ENCODE results near the gene NACC2. TPM values are rescaled to one million over a fixed set of nuclear protein-coding genes. Genes with fewer than 3 reads are reported as not detected.
"Not testable (repeated sequence)": the region's sequence is repeated elsewhere in the genome, so short reads cannot be mapped to it uniquely, and the experiment has no call there.

The NACC2 gene
- total RNA-seq, 4 donors from 2014 or later, result 26.0 to 51.7 (median 43.5) TPM

DNA sequence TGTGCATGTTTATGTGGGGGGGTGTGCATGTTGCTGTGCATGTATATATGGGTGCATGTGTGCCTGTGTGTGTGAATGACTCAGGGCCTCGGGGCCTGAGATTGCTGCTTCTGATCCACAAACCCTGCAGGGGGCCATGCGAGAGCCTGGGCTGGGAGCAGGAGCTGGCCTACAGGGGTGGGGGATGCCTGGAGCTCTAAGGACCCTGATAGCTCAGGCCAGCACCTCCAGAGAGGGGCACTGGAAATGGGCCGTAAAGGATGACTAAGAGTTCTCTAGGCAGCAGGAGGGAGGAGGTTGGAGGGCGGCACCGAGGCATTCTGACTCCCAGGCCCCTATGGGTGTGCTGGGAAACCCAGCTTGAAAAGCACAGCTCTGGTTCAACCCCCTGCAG lies 127.0 kb downstream of the NACC2 start:
- Histone ChIP-seq H3K36me3 (no peaks in the 10 kb centered on the region), H3K4me1 (peaks cover 0 to 5% of the 10 kb centered on the region in 2 donors), H3K27me3 (no peaks in the 10 kb centered on the region), H3K9me3 (no peaks in the 10 kb centered on the region), H3K4me3 (no peak overlapping the region), H3K27ac (no peak overlapping the region)
- in situ Hi-C loops (cut with MboI; ENCODE audit: low sequenced_read_pairs in 4 of 4) (loop anchor here in 3 of 4 donors (5.0 to 10.0 kb wide), 2 partner anchors 127 to 154 kb away; partner anchors contain the start of gene NACC2 (in 1 of the 3)), intact Hi-C loops (cut with DNase I; ENCODE audit: low total_unique reads) (loop anchor here (10.0 kb wide), 2 partner anchors 277 to 437 kb away; partner anchors contain the start of genes QSOX2 and SNAPC4)
- TF ChIP-seq, protein P1, sequence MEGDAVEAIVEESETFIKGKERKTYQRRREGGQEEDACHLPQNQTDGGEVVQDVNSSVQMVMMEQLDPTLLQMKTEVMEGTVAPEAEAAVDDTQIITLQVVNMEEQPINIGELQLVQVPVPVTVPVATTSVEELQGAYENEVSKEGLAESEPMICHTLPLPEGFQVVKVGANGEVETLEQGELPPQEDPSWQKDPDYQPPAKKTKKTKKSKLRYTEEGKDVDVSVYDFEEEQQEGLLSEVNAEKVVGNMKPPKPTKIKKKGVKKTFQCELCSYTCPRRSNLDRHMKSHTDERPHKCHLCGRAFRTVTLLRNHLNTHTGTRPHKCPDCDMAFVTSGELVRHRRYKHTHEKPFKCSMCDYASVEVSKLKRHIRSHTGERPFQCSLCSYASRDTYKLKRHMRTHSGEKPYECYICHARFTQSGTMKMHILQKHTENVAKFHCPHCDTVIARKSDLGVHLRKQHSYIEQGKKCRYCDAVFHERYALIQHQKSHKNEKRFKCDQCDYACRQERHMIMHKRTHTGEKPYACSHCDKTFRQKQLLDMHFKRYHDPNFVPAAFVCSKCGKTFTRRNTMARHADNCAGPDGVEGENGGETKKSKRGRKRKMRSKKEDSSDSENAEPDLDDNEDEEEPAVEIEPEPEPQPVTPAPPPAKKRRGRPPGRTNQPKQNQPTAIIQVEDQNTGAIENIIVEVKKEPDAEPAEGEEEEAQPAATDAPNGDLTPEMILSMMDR (IDR thresholded peaks at IDR 0.05 in 4 of 5, conservative IDR thresholded peaks at IDR 0.05 in 1 of 5), result no peak
- no peak for TF ChIP-seq POLR2A (IDR thresholded peaks at IDR 0.05)
- DNase-seq (no peak), ATAC-seq (no peak)

DNA sequence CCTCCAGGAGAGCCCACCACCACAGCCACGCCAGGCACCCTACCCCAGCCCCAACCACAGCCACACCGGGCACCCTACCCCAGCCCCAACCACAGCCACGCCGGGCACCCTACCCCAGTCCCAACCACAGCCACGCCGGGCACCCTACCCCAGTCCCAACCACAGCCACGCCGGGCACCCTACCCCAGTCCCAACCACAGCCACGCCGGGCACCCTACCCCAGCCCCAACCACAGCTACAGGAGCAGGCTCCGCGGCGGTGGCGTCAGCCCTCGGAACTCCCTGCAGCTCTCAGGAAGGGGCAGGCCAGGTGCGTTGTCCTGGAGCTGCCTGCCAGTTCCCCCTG lies 128.2 kb downstream of the NACC2 start:
- H3K27ac ChIP-seq, H3K27me3 ChIP-seq, H3K9me3 ChIP-seq, DNase-seq, H3K36me3 ChIP-seq, H3K4me3 ChIP-seq, ATAC-seq, H3K4me1 ChIP-seq: not testable (repeated sequence)
- intact Hi-C loops (cut with DNase I; ENCODE audit: low total_unique reads), result loop anchor here (1.0 to 10.0 kb wide), 3 partner anchors 156 to 438 kb away; partner anchors contain the start of genes QSOX2 and SNAPC4
- in situ Hi-C loops (cut with MboI; ENCODE audit: low sequenced_read_pairs in 4 of 4), result loop anchor here in 3 of 4 donors (5.0 to 10.0 kb wide), 2 partner anchors 128 to 155 kb away; partner anchors contain the start of gene NACC2 (in 1 of the 3)

DNA sequence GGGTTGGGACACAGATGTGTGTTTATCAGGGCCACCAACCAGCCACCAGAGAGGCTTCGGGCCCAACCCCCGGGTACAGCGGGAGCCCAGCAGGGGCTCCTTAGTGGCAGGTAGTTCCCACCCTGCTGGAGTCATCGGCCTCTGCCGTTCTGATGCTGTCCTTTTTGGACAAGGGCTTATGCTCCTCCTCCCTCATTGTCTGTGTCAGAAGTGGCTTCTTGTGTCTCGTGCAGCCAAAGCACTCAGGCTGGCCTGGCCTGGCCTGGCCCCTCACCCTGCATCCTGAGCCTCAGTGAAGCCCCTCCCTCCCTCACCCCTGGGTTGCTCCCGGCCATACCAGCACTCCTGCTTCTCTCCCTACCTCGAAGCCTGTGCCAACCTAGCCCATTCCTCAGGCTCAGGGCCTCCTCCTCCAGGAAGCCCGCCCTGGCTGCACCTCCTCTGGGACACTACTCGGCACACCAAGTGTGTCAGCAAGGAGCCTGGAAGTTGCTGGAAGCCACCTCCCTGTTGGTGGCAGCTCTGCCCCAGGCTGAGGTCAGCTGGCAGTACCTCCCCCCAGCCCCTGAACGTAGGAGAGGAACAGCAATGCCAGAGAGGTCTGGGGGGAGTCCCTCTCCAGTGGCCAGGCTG lies 129.8 kb downstream of the NACC2 start:
- in situ Hi-C loops (cut with MboI; ENCODE audit: low sequenced_read_pairs in 4 of 4) (loop anchor here in 3 of 4 donors (5.0 to 10.0 kb wide), 2 partner anchors 130 to 157 kb away; partner anchors contain the start of gene NACC2 (in 1 of the 3)), intact Hi-C loops (cut with DNase I; ENCODE audit: low total_unique reads) (loop anchor here (10.0 kb wide), 2 partner anchors 280 to 440 kb away; partner anchors contain the start of genes QSOX2 and SNAPC4)
- DNase-seq, result no peak

DNA sequence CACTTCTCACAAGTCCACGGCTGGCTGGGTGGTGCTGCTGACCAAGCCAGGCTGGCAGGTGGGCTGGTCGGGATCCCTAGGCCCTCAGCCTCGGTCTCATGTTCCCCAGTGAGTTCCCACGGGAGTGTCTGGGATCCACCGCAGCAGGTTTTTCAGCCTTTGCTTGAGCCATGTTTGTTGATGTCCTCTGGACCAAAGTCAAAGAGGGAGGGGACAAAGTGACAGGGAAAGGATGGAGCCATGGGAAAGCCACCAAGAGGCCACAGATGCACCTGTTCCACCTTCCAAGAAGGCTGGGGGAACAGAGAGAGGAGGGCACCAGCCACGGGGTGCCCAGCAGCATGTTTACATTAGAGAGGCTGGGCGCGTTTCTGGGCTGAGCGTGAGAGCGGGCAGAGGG lies 131.2 kb downstream of the NACC2 start:
- no peaks in the 10 kb centered on the region for H3K9me3 ChIP-seq
- H3K36me3 ChIP-seq, result no peaks in the 10 kb centered on the region
- intact Hi-C loops (cut with DNase I; ENCODE audit: low total_unique reads), result loop anchor here (5.0 to 10.0 kb wide), 4 partner anchors 167 to 1897 kb away; partner anchors contain the start of genes BRD3, QSOX2 and SNAPC4
- TF ChIP-seq, protein P1 (IDR thresholded peaks at IDR 0.05 in 4 of 5, conservative IDR thresholded peaks at IDR 0.05 in 1 of 5), result no peak
- no peak for TF ChIP-seq POLR2A (IDR thresholded peaks at IDR 0.05)
- in situ Hi-C loops (cut with MboI; ENCODE audit: low sequenced_read_pairs in 4 of 4), result loop anchor here in 2 of 4 donors (5.0 to 10.0 kb wide), 2 partner anchors 131 to 158 kb away; partner anchors contain the start of gene NACC2 (in 1 of the 2)
- no peaks in the 10 kb centered on the region for H3K27me3 ChIP-seq
- H3K4me3 ChIP-seq, result no peak overlapping the region
- no peak overlapping the region for H3K27ac ChIP-seq
- ATAC-seq, result no peak
- no peak for DNase-seq
- H3K4me1 ChIP-seq, result peaks cover 14 to 18% of the 10 kb centered on the region in 2 donors

More for the DNA sequence above, 129.8 kb downstream of the NACC2 start:
- H3K27ac ChIP-seq, result no peak overlapping the region
- H3K4me1 ChIP-seq, result peaks cover 5 to 11% of the 10 kb centered on the region in 2 donors
- H3K27me3 ChIP-seq, result no peaks in the 10 kb centered on the region
- H3K36me3 ChIP-seq, result no peaks in the 10 kb centered on the region
- no peak overlapping the region for H3K4me3 ChIP-seq
- no peak for ATAC-seq
- no peaks in the 10 kb centered on the region for H3K9me3 ChIP-seq
- TF ChIP-seq POLR2A (IDR thresholded peaks at IDR 0.05), result no peak
- TF ChIP-seq, protein P1 (IDR thresholded peaks at IDR 0.05 in 4 of 5, conservative IDR thresholded peaks at IDR 0.05 in 1 of 5), result no peak

DNA sequence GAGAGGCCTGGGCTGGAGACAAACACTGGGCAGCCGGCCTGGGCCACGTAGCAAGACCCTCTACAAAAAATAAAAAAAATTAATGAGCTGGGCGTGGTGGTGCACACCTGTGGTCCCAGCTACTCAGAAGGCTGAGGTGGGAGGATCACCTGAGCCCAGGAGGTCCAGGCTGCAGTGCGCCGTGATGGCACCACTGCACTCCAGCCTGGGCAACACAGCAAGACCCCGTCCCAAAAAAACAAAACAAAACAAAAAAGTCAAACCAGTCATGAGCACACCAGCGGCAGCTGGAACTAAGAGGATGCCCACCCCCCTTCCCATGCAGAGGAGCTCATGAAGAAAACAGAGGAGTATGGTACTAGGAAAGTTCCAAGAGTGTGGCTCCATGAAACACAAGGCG lies 131.8 kb downstream of the NACC2 start:
- no peak for TF ChIP-seq POLR2A (IDR thresholded peaks at IDR 0.05)
- TF ChIP-seq, protein P1 (IDR thresholded peaks at IDR 0.05 in 4 of 5, conservative IDR thresholded peaks at IDR 0.05 in 1 of 5), result no peak
- H3K27me3 ChIP-seq, result no peaks in the 10 kb centered on the region
- peaks cover 18 to 20% of the 10 kb centered on the region in 2 donors for H3K4me1 ChIP-seq
- intact Hi-C loops (cut with DNase I; ENCODE audit: low total_unique reads) (loop anchor here (5.0 to 10.0 kb wide), 4 partner anchors 166 to 1896 kb away; partner anchors contain the start of genes BRD3, QSOX2 and SNAPC4), in situ Hi-C loops (cut with MboI; ENCODE audit: low sequenced_read_pairs in 4 of 4) (loop anchor here in 2 of 4 donors (5.0 to 10.0 kb wide), 2 partner anchors 131 to 159 kb away; partner anchors contain the start of gene NACC2 (in 1 of the 2))
- H3K36me3 ChIP-seq, result no peaks in the 10 kb centered on the region
- no peak for ATAC-seq
- H3K9me3 ChIP-seq, result no peaks in the 10 kb centered on the region
- H3K27ac ChIP-seq, result no peak overlapping the region
- no peak for DNase-seq
- H3K4me3 ChIP-seq, result no peak overlapping the region

Measured in gastrocnemius medialis (tissue), 4 donors.